GM19468 (cell line): ENCODE data around the gene KIF25.
"Not testable (repeated sequence)": the region's sequence is repeated elsewhere in the genome, so short reads cannot be mapped to it uniquely, and the experiment has no call there.

ENCODE experiments used
- ATAC-seq: cut with Tn5 transposase; IDR thresholded peaks from one replicate; pipeline ENCODE4 v1.9.1; 2021; ENCODE audit warnings: mild to moderate bottlenecking, moderate library complexity, moderate number of reproducible peaks; ENCODE audit not compliant: unreplicated experiment; ENCODE audit errors: extremely low read depth

Gene KIF25

GRCh38 chr6:168058691-168059551, 61.5 kb downstream of the KIF25 start:
- no peak for ATAC-seq

GRCh38 chr6:168060521-168060931, 63.1 kb downstream of the KIF25 start:
- no peak for ATAC-seq

DNA sequence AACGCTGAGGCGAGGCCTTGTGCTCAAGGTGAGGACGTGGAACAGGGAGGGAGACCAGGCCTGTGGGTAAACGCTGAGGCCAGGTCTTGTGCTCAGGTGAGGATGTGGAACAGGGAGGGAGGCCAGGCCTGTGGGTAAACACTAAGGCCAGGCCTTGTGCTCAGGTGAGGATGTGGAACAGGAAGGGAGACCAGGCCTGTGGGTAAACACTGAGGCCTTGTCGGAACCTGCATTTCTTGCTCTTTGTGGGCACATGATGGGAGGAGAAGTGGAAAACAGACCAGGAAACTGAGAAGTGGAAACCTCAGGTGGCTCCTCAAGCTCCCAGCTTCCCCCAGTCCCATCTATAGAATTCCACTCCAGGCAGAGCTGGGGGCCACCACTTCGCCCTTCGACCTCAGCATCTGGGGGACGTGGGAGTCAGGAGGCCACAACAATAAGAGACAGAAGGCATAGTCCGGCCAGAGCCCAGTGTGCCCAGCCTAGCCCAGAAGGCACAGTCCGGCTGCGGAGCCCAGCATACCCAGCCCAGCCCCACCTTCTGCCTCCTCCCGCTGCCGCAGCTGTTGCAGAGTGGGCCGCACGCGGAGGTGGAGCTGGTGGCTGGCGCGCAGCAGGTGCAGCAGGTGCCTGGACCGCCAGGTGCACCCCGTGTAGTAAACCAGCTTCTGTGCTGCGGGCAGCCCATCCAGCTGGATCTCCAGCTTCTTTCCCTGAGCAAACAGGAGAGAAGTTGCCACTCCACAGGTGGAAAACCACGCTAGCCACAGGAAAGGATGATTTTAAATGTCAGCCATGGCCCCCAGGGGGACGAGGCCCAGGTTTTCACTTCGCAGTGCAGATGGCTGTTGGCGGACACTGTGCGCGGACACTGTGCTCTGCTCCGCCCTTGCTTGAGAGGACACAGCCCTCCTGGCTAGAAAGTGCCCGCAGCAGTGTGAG, 64.1 kb downstream of the KIF25 start:
- no peak for ATAC-seq

GRCh38 chr6:168062346-168063289, 65.1 kb downstream of the KIF25 start:
- ATAC-seq = no peak

GRCh38 chr6:168063431-168063830, 66.0 kb downstream of the KIF25 start:
- ATAC-seq = no peak

DNA sequence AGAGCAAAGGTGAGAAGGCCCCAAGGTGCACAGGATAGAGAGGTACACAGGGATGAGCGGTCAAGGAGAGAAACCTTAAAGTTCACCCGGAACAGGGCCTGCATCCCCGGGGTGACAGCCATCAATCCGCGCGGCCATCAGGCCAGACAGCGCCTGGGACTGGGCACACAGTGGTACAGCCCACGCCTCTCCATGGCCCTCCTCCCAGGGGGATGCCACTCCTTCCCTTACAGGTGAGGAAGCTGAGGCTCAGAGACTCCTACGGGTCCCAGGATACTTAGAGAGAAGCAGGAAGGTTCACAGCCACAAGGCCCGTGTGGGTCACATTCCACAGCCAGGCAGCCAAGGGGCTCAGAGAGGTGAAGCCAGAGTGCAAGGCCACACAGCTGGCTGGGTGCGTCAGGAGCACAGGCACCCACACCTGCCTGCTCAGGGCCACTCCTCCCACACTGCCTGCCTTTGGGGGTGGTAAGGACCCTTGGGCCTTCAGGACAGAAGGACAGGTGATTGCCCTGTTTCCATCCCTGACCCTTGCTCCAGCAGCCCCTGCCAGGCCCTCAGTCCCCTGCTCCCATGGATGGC, 66.8 kb downstream of the KIF25 start:
- no peak for ATAC-seq

GRCh38 chr6:168067081-168067759, 69.7 kb downstream of the KIF25 start:
- no peak for ATAC-seq

DNA sequence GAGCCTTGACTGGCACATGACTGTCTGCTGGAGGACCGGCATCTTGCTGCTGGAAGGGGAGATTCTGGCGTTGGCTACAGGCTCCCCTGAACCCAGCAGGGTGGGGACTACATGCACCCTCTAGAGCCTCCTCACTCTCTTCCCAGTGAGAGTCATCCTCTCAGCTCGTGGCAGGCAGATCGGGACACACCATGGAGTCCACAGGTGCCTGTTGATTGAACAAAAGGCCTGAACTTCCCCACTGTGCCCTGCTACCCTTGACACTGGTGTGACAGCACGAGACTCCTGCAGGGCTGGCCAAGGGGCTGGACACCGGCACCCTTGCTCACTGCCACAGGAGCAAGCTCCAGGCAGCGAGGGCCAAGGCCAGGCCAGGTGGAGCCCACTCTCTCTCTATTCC, 73.3 kb downstream of the KIF25 start:
- no peak for ATAC-seq

GRCh38 chr6:168071620-168072019, 74.1 kb downstream of the KIF25 start:
- no peak for ATAC-seq

GRCh38 chr6:168072261-168072660, 74.8 kb downstream of the KIF25 start:
- ATAC-seq = no peak

DNA sequence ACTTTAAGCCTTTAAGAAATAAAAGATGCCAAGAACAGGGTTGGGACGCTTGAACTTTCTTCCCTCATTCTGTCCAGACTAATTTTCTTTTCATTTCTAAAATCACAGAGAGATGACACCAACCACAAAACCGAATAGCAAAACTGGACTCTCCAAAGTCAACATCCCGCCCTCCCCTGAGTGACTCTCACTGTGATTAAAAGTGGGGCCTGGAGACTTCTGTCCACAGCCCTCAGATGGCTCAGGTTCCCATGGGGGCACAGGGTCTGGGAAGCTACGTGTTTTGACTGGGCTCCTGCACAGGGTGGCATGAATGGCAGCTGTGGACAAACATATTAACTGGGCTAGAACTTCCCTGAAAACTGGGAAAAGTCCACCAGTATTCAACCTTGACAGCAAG, 75.3 kb downstream of the KIF25 start:
- no peak for ATAC-seq

- ATAC-seq = no peak
Measured at GRCh38 chr6:168073937-168074730, 76.7 kb downstream of the KIF25 start.

DNA sequence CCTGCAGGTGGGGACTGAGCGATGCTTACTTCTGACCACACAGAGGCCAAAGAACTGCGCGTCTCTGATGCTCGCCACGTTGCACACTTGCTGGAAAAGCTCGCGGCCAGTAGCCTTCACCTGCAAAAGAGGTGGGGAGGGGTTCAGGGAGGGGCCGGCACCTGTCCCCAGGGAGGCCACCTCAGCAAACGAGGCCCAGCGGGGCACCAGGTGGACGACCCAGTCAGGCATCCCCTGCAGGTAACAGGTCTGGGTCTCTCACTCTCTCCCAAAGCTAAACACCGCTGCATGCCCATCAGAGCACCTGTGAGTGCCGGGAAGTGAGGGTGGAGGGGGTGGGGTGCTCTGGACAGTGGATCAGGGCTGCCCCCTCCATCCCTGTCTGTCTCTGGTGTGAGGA, 77.7 kb downstream of the KIF25 start:
- ATAC-seq = no peak

DNA sequence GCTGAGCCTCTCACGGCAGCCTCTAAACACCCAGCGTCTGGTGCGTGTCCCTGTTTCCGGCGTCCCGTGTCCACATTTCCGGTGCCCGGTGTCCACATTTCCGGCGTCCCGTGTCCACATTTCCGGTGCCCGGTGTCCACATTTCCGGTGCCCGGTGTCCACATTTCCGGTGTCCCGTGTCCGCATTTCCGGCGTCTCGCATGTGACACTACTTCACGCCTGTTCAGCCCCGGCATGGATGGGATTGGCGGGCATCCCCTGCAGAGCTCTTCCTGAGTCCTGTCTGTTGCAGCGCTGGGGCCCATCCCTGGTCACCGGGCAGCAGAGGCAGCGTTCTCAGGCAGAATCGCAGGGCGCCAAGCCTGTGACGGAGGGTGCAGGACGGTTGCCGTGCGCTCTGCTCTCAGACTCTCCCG, 78.3 kb downstream of the KIF25 start:
- no peak for ATAC-seq

DNA sequence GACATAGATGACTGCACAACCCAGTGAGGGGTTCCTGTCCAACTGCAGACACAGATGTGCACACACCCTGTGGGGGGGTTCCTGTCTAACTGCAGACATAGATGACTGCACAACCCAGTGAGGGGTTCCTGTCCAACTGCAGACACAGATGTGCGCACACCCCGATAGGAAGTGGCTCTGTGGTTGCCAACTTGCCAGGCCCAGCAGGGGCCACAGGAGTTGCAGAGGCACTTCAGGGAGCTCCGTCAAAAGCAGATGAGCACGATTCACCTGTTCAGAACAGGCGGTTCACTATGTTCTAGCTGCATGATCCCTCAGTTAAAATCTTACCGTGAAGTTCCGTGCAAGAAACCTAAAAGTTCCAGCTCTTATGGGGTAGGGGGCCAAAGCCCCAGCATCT, 79.9 kb downstream of the KIF25 start:
- not testable (repeated sequence) for ATAC-seq

GRCh38 chr6:168078175-168078942, 80.9 kb downstream of the KIF25 start:
- ATAC-seq = no peak

DNA sequence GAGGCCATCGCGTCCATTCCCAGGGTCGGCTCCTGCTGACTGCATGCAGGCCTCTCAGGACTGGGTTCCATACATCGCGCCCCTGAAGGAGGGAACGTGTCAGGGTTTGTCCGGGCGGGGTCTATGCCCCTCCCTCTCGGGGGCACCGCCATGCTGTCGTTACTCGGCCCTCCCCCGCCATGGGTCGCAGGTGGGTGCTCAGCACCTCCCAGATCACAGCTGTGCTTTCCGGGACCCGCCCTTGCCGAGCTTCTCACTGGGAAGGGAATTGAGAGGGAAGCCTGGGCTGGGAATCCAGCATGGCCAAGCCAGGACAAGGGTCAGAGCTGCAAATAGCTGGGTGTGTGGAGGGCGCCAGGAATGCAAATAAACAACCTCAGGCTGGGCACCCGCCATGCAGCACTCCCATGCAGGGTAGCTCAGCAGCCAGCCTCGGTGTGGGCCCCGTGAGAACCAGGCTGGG, 81.5 kb downstream of the KIF25 start, which contains the start of gene FRMD1:
FRMD1 (minus strand) TSS at position 270 of the 463 bp plus-strand sequence; CDS start at position 152, 118 bp downstream.
- ATAC-seq = no peak
